Measurements from ENCODE around the gene BLOC1S1. TPM values are rescaled to one million over a fixed set of nuclear protein-coding genes. Genes with fewer than 3 reads are reported as not detected.

Gene BLOC1S1
- total and polyA plus RNA-seq, 10 of the 15 experiments (the other 5 are each of a cell fraction or from before 2014, with no cell fraction given): 126 to 285 (median 166) TPM

- TF ChIP-seq, protein P1, sequence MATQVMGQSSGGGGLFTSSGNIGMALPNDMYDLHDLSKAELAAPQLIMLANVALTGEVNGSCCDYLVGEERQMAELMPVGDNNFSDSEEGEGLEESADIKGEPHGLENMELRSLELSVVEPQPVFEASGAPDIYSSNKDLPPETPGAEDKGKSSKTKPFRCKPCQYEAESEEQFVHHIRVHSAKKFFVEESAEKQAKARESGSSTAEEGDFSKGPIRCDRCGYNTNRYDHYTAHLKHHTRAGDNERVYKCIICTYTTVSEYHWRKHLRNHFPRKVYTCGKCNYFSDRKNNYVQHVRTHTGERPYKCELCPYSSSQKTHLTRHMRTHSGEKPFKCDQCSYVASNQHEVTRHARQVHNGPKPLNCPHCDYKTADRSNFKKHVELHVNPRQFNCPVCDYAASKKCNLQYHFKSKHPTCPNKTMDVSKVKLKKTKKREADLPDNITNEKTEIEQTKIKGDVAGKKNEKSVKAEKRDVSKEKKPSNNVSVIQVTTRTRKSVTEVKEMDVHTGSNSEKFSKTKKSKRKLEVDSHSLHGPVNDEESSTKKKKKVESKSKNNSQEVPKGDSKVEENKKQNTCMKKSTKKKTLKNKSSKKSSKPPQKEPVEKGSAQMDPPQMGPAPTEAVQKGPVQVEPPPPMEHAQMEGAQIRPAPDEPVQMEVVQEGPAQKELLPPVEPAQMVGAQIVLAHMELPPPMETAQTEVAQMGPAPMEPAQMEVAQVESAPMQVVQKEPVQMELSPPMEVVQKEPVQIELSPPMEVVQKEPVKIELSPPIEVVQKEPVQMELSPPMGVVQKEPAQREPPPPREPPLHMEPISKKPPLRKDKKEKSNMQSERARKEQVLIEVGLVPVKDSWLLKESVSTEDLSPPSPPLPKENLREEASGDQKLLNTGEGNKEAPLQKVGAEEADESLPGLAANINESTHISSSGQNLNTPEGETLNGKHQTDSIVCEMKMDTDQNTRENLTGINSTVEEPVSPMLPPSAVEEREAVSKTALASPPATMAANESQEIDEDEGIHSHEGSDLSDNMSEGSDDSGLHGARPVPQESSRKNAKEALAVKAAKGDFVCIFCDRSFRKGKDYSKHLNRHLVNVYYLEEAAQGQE (IDR thresholded peaks at IDR 0.05; ENCODE audit: low read depth, low read length): no peak
Measured at GRCh38 chr12:55745361-55746173, 29.7 kb downstream of the BLOC1S1 start (continued).

DNA sequence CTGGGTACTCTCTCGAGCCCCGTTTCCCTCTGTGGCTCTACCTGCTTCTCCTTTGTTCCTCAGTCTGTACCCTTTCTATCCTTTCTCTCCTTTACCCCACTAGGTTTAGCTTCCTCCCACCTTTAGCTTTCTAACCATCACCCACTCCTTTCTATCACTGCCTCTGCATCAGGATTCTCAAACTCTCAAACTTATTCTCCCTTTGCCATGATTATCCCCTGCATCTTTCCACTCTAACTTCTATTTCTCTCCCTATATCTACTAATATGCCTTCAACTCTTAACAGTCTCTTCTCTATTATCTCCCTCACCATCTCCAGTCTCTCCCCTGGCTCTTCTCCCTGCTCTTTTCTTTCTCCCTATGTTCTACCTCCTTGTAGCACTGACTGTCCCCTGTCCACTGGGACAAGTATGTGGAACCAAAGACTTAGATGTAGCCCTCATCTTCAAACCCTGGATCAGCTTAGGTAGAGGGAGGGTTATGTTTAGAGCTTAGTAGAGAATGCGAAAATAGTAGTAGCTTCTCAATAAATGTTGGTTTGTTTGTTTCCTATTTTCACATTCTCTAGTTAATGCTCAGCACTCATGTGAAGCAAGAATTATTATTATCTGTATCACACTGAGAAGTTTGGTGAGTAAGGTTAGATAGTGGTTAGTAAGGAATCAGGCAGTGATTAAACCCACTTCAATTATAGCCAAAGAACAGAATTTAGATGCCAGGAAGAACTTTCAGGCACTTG is 30.5 kb downstream of the BLOC1S1 start:
- TF ChIP-seq HCFC1 (IDR thresholded peaks at IDR 0.05; ENCODE audit: low read length): no peak
- TF ChIP-seq CHD1 (IDR thresholded peaks at IDR 0.05; ENCODE audit: low read depth, low read length): no peak
- peaks cover 5% of the 10 kb centered on the region for H3K4me1 ChIP-seq (ENCODE audit: control insufficient read depth, insufficient read depth, low read length)
- ATAC-seq (no peak), FAIRE-seq (peak; percentile 41), DNase-seq (ENCODE audit: low read depth, low spot score) (no peak)
- no peak overlapping the region for H3K27ac ChIP-seq (ENCODE audit: control insufficient read depth, insufficient read depth)
- in situ Hi-C loops (cut with MboI) (no loop called here), intact Hi-C loops (cut with micrococcal nuclease; ENCODE audit: unreplicated experiment) (no loop called here)
- SMC1A ChIA-PET (ENCODE audit: uncharacterized antibody, unreplicated experiment): interaction anchor here (0.7 to 4.4 kb wide), 16 partner anchors 8 to 295 kb away, joined by 3 to 21 read pairs (median 6); partner anchors contain the start of gene DNAJC14
- RAD21 ChIA-PET (ENCODE audit: unreplicated experiment): interaction anchor here (0.5 to 3.5 kb wide), 11 partner anchors 8 to 228 kb away, joined by 3 to 14 read pairs (median 5); partner anchors contain the start of genes ORMDL2, RAB5B and SARNP
- 33% methylated on average over 3 of the region's 3 CpGs for WGBS (ENCODE audit: insufficient coverage, insufficient replicate concordance, low lambda C conversion rate, missing lambda C conversion rate)
- CTCF ChIA-PET: interaction anchor here (0.5 to 5.0 kb wide), 19 partner anchors 8 to 251 kb away, joined by 3 to 32 read pairs (median 4); partner anchors contain the start of genes PYM1, RDH5 and SUOX
- POLR2A ChIA-PET: interaction anchor here (0.5 to 5.7 kb wide), 15 partner anchors 8 to 531 kb away, joined by 3 to 38 read pairs (median 4); partner anchors contain the start of genes CD63, DNAJC14, ORMDL2 and PYM1
- no peaks in the 10 kb centered on the region for H3K27me3 ChIP-seq (replicated peaks in 1 of 2; ENCODE audit: control insufficient read depth in 2 of 2, insufficient read depth in 2 of 2, low read length in 1 of 2)
- H3K9me3 ChIP-seq (replicated peaks; ENCODE audit: control insufficient read depth, insufficient read depth, low read length): no peaks in the 10 kb centered on the region
- BruUV-seq (replicated peaks): no TSS peak
- H3K4me2 ChIP-seq (ENCODE audit: control insufficient read depth, insufficient read depth): peak overlapping the region; percentile 32; the same call in 1 of the 2 replicates
- H3K79me2 ChIP-seq (ENCODE audit: control insufficient read depth, insufficient read depth, low read length): peaks cover 2% of the 10 kb centered on the region
- no peaks in the 10 kb centered on the region for H4K20me1 ChIP-seq (ENCODE audit: control insufficient read depth, insufficient read depth)
- no peak overlapping the region for H3K4me3 ChIP-seq
- no peak overlapping the region for H3K9ac ChIP-seq (ENCODE audit: control insufficient read depth, insufficient read depth, low read length)
- peak overlapping the region; percentile 39 for H2AFZ ChIP-seq (ENCODE audit: control insufficient read depth, low read depth, low read length)
- H3K36me3 ChIP-seq (ENCODE audit: control insufficient read depth in 2 of 2, insufficient read depth in 2 of 2, low read length in 1 of 2): peaks cover 5 to 7% of the 10 kb centered on the region in 2 experiments; a peak in 3 of 4 replicates

All from GM12878 (cell line).